ENCODE data around the gene LCN12.

- TF ChIP-seq CTCF (conservative IDR thresholded peaks at IDR 0.05 in 1 of 2, IDR thresholded peaks at IDR 0.05 in 1 of 2; ENCODE audit: low read depth in 1 of 2, low read length in 2 of 2) (peak; percentile 47 to 53), EZH2 (IDR thresholded peaks at IDR 0.05; ENCODE audit: low read length, missing control alignments) (no peak)
These were observed 4.0 kb upstream of the LCN12 start for GRCh38 chr9:136947955-136948510.
